ENCODE measurements around the gene APCDD1L. TPM values are rescaled to one million over a fixed set of nuclear protein-coding genes. Genes with fewer than 3 reads are reported as not detected.
A peak's percentile ranks its signal among the peaks of the same experiment; 100 is the strongest.

Gene APCDD1L
- total RNA-seq, 1 experiment from 2014 or later = 2.4 TPM

- TF ChIP-seq, protein P1, sequence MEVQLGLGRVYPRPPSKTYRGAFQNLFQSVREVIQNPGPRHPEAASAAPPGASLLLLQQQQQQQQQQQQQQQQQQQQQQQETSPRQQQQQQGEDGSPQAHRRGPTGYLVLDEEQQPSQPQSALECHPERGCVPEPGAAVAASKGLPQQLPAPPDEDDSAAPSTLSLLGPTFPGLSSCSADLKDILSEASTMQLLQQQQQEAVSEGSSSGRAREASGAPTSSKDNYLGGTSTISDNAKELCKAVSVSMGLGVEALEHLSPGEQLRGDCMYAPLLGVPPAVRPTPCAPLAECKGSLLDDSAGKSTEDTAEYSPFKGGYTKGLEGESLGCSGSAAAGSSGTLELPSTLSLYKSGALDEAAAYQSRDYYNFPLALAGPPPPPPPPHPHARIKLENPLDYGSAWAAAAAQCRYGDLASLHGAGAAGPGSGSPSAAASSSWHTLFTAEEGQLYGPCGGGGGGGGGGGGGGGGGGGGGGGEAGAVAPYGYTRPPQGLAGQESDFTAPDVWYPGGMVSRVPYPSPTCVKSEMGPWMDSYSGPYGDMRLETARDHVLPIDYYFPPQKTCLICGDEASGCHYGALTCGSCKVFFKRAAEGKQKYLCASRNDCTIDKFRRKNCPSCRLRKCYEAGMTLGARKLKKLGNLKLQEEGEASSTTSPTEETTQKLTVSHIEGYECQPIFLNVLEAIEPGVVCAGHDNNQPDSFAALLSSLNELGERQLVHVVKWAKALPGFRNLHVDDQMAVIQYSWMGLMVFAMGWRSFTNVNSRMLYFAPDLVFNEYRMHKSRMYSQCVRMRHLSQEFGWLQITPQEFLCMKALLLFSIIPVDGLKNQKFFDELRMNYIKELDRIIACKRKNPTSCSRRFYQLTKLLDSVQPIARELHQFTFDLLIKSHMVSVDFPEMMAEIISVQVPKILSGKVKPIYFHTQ (CRISPR knock-in tag; IDR thresholded peaks at IDR 0.05) = no peak
- TF ChIP-seq NR1H2 (CRISPR knock-in tag; IDR thresholded peaks at IDR 0.05) (no peak), ZNF232 (CRISPR knock-in tag; IDR thresholded peaks at IDR 0.05) (no peak)
Observed at GRCh38 chr20:58421497-58421850, 93.7 kb downstream of the APCDD1L start (continued).

DNA sequence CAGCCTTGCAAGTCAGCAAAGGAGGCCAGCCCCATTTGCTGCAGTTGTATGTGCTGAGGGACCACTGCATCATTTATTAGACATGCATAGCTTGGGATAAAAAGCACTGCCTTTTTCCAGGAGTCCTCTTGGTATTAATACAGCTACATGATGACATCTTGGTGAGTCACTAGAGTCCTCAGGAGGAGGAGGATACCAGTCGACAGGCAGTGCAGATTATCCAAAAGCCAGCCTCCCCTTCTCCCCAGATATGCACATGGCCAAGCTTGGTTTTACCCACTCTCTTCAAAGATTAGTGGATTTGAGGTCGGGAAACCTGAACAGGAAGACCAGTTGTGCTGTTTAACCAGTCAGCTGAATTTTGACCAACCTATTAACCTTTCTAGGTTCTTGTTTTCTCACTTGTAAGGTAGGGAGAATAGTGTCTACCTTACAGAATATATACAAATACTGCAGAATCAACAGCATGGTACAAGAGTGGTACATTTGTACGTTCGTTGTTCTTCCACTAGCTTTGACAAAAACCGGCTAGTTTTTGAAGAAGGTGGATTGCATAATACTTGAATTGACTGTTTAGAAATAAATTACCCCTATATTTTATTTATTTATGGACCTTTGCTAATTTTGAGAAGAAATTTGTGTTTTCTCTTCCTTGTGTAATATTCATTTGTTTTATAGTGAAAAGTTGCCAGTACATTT, 94.3 kb downstream of the APCDD1L start:
- DNase-seq (ENCODE audit: low spot score) (no peak), ATAC-seq (no peak)
- ChIA-PET POLR2A (interaction anchor here (0.6 kb wide), 2 partner anchors 121 to 233 kb away, joined by 3 to 4 read pairs; no protein-coding TSS in a partner anchor), CTCF (interaction anchor here (0.9 to 2.5 kb wide), 2 partner anchors 17 to 27 kb away, joined by 4 to 13 read pairs; no protein-coding TSS in a partner anchor)
- Mint-ChIP-seq H3K4me3 (no peak overlapping the region), H3K27ac (peak overlapping the region; percentile 46), H3K9me3 (peaks cover 4% of the 10 kb centered on the region; the same call in 1 of the 2 replicates), H3K36me3 (peaks cover 29% of the 10 kb centered on the region), H3K27me3 (ENCODE audit: low read depth) (no peaks in the 10 kb centered on the region), H3K4me1 (peaks cover 60% of the 10 kb centered on the region)
- TF ChIP-seq AFF4 (CRISPR knock-in tag; IDR thresholded peaks at IDR 0.05; ENCODE audit: borderline replicate concordance) (no peak), E2F4 (CRISPR knock-in tag; IDR thresholded peaks at IDR 0.05; ENCODE audit: borderline replicate concordance, low read depth) (no peak), ZNF425 (CRISPR knock-in tag; conservative IDR thresholded peaks at IDR 0.05) (no peak), ETV6 (CRISPR knock-in tag; IDR thresholded peaks at IDR 0.05) (no peak), NFE2L1 (CRISPR knock-in tag; IDR thresholded peaks at IDR 0.05) (no peak), STAT6 (CRISPR knock-in tag; conservative IDR thresholded peaks at IDR 0.05; ENCODE audit: low read depth) (no peak), ZBTB21 (CRISPR knock-in tag; IDR thresholded peaks at IDR 0.05; ENCODE audit: borderline replicate concordance) (no peak), ATF1 (CRISPR knock-in tag; IDR thresholded peaks at IDR 0.05) (no peak), HMGA2 (CRISPR knock-in tag; IDR thresholded peaks at IDR 0.05) (no peak), FOXP1 (CRISPR knock-in tag; IDR thresholded peaks at IDR 0.05; ENCODE audit: borderline replicate concordance) (no peak), TEAD4 (CRISPR knock-in tag; IDR thresholded peaks at IDR 0.05) (no peak), PRRX2 (CRISPR knock-in tag; IDR thresholded peaks at IDR 0.05) (no peak), ZNF138 (CRISPR knock-in tag; conservative IDR thresholded peaks at IDR 0.05) (no peak), EMX1 (CRISPR knock-in tag; IDR thresholded peaks at IDR 0.05) (no peak)
